Measurements from ENCODE around the gene ZNF280C.
A peak's percentile ranks its signal among the peaks of the same experiment; 100 is the strongest.

ZNF280C gene

GRCh38 chrX:130172127-130172845 is 96.4 kb downstream of the ZNF280C start:
- FAIRE-seq: no peak
- TF ChIP-seq CTCF (IDR thresholded peaks at IDR 0.05; ENCODE audit: insufficient read depth, missing control alignments): no peak
- DNase-seq (ENCODE audit: insufficient read length, low spot score): no peak

- no peak for DNase-seq (ENCODE audit: insufficient read length, low spot score)
- TF ChIP-seq CTCF (IDR thresholded peaks at IDR 0.05; ENCODE audit: insufficient read depth, missing control alignments): no peak
- FAIRE-seq: no peak
Measured at GRCh38 chrX:130171446-130172126, 97.1 kb downstream of the ZNF280C start, which contains the start of gene RAB33A. Gene RAB33A, plus strand, starts transcription at chrX:130171962. Its CDS starts 101 bp downstream, at chrX:130172063.

- DNase-seq (ENCODE audit: insufficient read length, low spot score): peak; percentile 50
- FAIRE-seq: no peak
- no peak for TF ChIP-seq CTCF (IDR thresholded peaks at IDR 0.05; ENCODE audit: insufficient read depth, missing control alignments)
Measured at GRCh38 chrX:130170752-130171445, 97.8 kb downstream of the ZNF280C start.

- FAIRE-seq (no peak), DNase-seq (ENCODE audit: insufficient read length, low spot score) (no peak)
- no peak for TF ChIP-seq CTCF (IDR thresholded peaks at IDR 0.05; ENCODE audit: insufficient read depth, missing control alignments)
Measured at GRCh38 chrX:130167040-130167439, 101.7 kb downstream of the ZNF280C start.

GRCh38 chrX:130166503-130166777 is 102.3 kb downstream of the ZNF280C start:
- FAIRE-seq (no peak), DNase-seq (ENCODE audit: insufficient read length, low spot score) (no peak)
- TF ChIP-seq CTCF (IDR thresholded peaks at IDR 0.05; ENCODE audit: insufficient read depth, missing control alignments): no peak

GRCh38 chrX:130165703-130166502 is 102.8 kb downstream of the ZNF280C start, which contains the start of gene AIFM1:
Gene AIFM1, minus strand, starts transcription at chrX:130165841. Its CDS starts 185 bp downstream, at chrX:130165656.
- DNase-seq (ENCODE audit: insufficient read length, low spot score): peak; percentile 41
- TF ChIP-seq CTCF (IDR thresholded peaks at IDR 0.05; ENCODE audit: insufficient read depth, missing control alignments): no peak
- FAIRE-seq: no peak

All from D721Med (cell line).